Measurements from ENCODE around the gene ANKRD34A.

The ANKRD34A gene

DNA sequence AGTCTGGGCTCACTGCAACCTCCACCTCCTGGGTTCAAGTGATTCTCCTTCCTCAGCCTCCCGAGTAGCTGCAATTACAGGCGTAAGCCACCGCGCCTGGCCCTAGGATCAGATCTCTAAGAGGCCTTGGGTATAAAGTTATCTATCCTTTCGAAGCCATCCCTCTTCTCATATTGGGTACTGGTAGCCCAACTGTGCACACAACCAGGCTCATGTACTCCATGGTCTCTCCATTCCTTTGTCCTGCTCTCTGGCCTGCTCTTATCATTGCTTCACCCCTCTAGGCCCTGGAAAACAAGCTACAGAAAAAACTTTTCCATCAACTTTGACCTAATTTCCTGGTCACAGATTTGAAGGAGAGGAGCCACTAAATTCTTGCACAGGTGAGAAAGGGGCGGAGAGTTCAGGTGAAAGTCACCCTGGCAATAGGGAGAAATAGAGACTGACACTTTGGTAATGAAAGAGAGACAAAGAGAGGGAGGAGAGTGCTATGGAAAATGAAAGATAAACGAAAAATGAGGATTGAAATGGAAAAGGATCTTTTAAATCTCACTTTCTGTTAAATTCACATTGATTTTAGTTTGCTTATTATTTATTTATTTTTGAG is 26.0 kb upstream of the ANKRD34A start:
- DNase-seq (ENCODE audit: low read depth in 2 of 2) = no peak

DNA sequence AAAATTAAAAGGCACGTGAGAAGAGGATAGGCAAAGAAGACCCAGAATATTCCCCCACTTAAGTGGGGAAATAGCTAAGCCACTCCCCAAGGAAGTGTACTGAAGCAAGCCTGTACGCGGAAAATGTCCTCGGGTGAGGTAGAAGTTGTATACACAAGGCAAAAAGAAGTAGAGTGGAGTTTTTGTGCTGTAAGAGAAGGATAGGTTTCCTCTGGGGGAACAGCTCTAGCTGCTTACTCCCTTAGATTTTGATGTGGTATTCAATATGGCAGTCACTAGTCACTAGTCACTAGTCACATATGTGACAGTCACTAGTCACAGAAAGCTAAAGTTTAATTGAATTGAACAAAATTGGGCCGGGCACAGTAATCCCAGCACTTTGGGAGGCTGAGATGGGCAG is 24.4 kb upstream of the ANKRD34A start:
- no peak for DNase-seq (ENCODE audit: low read depth in 2 of 2)

- DNase-seq (ENCODE audit: low read depth in 2 of 2) = no peak
Observed at GRCh38 chr1:145987926-145988325, 23.6 kb upstream of the ANKRD34A start.

DNA sequence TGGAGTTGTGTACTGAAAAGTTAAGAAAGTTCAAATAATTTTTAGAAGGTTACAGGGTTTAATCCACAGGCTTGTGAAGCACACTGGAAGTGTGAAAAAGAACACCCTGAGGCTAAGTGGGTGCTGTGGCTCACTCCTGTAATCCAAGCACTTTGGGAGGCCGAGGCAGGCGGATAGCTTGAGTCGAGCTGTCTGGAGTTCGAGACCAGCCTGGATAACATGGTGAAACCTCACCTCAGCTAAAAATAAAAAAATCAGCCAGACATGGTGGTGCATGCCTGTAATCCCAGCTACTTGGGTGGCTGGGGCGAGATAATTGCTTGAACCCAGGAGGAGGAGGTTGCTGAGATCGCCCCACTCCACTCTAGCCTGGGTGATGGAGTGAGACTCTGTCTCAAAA is 22.2 kb upstream of the ANKRD34A start:
- DNase-seq (ENCODE audit: low read depth in 2 of 2) = no peak

- no peak for DNase-seq (ENCODE audit: low read depth in 2 of 2)
Observed at GRCh38 chr1:145985502-145986439, 21.4 kb upstream of the ANKRD34A start.

GRCh38 chr1:145985129-145985501 is 20.7 kb upstream of the ANKRD34A start:
- DNase-seq (ENCODE audit: low read depth in 2 of 2) = no peak

GRCh38 chr1:145983960-145984830 is 19.8 kb upstream of the ANKRD34A start:
- no peak for DNase-seq (ENCODE audit: low read depth in 2 of 2)

DNA sequence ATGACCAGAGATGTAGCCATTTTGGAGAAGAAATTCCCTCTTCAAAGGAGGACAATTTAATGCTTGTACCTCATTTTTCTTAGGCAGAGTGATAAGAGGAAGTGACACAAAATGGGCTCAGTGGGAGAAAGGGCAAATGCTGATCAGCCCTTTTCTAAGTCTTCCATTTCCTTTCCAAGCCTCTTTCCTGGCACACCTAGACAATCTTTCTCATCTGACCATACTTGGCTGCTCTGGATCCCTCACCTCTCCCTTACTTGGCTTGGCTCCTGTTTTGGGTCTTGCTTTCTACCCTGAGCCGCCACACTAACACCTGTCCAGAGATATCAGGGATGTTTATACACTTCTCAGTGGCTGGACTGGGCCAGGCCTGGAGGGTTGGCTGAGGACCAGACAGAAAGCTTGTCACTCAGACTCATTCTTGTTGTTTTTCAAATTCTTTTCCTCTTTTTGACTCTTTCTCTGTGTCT is 18.9 kb upstream of the ANKRD34A start:
- DNase-seq (ENCODE audit: low read depth in 2 of 2) = no peak

DNA sequence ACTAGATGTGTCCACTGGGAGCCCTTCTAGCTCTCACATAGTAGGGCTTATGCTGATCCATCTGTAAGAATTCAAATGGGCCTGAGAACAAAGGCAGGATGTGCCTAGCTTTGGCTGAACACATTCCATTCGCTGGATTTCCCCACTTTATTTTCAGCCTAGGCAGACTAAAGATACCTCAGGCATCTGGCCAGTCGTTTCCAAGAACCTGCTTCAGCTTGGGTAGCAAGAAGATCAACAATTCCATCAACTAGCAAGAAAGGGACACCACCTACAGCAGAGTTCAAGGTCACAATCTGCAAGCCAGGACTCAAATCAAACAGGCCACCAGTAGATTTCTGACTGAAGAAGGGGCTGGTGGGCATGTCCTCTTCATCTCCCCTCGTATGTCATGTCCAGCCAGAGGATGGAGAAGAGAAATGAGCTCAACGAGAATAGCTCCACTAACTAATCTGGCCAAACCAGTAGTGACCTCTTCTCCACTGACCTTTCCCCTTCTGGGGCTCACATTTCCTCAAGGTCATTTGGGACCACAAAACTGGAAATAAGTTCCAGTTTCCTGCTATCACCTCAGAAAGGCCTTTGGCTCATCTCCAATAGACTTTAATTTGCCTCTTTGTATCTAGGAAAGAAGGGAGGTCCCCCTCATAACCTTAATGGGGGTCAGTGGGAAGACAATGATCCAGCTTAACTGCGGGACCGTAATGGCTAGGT is 17.8 kb upstream of the ANKRD34A start:
- DNase-seq (ENCODE audit: low read depth in 2 of 2) = no peak

DNA sequence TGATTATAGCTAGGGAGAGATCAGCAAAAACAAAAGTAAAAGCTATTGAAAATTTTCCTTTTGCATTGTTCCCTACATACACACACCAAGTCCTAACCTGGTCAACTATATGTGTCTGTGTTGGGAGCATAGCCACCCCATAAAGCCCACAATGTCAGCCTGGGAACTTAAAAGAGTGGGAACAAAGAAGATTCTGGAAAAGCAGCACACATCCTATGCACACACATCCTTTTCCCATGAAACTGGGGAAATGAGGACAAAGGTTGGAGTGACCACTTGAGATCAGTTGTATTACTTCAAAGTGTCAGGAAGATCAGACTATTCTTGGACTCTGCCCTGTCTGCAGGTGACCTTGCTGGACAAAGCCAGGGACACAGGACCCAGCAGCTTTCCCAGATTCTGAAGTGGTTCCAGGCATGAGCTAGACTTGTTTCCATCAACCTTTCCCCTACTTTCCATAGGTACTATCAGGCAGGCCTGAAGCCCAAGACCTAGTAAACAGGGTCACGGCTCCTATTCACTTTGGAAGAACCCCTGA is 16.2 kb upstream of the ANKRD34A start:
- DNase-seq (ENCODE audit: low read depth in 2 of 2) = no peak

DNA sequence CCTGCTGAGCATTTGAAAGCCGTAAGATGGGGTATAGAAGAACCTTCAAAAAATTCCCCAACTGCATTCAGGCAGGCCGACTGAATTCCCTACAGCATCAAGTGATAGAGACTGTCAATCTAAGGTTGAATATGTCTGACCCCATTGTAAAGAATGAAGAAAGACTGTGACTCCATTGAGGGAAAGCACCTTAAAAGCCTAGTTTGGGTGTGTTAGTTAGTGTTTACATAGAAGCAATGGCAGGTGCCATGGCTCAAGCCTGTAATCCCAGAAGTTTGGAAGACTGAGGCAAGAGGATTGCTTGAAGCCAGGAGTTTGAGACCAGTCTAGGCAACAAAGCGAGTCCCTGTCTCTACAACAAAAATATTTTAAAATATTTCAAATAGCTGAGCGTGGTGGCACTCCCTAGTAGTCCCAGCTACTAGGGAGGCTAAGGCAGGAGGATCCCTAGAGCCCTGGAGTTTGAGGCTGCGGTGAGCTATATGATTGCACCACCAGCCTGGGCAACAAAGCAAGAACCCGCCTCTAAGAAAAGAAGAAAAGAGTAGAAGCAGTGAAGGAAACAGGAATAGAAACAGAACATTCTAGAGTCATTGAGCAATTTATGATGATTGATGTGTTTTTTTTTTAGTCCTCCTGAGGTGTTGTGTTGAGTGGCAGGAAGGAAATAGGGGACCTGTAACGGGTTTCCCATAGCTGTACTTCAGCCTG is 15.5 kb upstream of the ANKRD34A start:
- no peak for DNase-seq (ENCODE audit: low read depth in 2 of 2)

DNA sequence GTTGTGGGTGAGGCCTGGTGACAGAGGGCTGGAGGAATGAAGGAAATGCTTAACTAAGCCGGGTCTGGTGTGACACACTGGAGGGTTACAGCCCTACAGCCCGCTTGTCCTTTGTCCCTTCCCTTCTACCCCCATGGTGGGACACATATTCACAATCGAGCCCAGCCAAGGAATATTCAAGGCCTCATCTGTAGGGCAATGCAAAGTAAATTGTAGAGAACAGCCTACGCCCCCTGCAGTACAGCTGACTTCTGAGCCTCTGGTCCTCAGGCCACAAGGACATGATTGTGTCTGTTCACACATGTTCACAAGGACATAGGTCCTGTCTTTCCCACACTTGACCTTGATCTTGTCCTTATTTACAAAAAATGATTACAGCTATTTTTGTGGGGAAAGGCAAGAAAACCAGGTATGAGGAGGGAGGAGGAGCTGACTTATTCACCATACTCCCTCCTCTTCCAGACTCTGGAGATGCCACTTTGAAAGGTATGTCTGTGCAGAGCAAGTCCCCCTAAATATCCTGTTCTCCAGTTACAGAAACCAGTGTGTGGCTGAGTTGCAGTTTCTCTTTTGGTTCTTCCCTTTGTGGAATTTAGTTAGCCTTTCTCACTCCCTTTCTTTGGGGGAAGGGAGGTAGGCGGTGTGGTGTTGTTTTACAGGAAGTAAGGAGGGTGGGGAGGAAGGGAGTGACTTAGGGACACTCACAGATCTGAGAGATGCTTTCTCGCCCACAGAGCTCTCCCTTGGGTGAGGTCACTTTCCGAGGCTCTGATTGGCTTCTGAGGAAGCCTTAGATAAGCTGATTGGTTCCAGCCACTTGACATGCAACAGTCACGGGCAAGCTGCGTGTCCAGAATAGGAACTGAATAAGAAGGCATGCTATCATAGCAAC is 14.7 kb upstream of the ANKRD34A start:
- peak; percentile 58 to 70 for DNase-seq (ENCODE audit: low read depth in 2 of 2)

- no peak for DNase-seq (ENCODE audit: low read depth in 2 of 2)
Observed at GRCh38 chr1:145978471-145978853, 14.1 kb upstream of the ANKRD34A start.

DNA sequence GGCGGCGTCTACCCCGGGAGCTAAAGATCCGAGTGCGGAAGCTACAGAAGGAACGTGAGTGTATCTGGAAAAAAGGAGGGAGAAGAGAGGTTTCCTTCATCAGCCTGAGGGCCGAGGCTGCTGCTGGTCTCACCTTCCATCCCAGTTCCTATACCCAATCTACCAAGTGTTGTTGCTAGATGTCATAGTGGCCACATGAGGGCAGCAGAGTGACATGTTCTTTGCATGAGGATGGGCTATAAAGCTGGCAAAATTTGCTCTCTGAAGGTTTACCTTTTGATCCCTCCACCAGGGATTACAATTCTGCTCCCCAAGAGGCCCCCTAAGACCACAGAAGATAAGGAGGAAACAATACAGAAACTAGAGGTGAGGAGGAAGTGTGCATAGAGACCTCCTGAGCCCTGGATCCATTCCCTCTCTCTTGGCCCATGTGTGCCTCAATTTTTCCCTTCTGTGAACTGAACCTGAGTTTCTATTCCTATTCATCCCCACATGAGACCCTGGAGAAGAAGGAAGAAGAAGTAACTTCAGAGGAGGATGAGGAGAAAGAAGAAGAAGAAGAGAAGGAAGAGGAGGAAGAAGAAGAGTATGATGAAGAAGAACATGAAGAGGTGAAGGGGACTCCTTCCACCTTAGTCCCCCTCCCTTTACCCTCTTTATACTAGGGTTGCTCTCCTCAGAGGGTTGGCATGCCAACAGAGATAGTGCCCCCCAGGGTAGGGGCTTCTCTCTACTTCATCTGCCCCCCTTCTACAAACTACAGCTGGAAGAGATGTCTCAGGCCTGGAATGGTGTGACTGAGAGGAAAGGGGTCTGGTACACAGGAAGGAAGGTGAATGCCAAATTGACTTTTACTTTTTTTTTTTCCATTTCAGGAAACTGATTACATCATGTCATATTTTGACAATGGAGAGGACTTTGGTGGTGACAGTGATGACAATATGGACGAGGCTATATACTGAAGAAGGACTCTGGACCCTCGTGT is 13.4 kb upstream of the ANKRD34A start:
- DNase-seq (ENCODE audit: low read depth in 2 of 2) = peak in 1 of 2 donors; percentile 48

DNA sequence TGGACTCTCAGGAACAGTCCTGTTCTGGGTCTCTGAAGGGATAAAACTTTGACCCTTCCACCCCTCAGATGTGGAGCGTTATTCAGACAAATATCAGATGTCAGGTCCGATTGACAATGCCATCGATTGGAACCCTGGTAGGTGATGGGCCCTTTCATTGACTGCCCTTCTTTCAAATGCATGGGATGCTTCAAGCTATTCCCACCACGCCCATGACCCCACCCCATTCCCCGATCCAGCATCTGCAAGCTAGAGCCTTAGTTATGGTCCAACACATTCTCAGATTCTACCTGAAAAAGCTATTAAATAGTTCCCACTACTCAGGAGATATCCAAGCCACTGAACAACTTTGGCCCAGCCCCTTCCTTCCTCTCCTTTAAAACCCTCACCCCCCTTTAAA is 12.6 kb upstream of the ANKRD34A start:
- DNase-seq (ENCODE audit: low read depth in 2 of 2) = no peak

GRCh38 chr1:145975216-145975615 is 10.8 kb upstream of the ANKRD34A start:
- DNase-seq (ENCODE audit: low read depth in 2 of 2) = no peak

- no peak for DNase-seq (ENCODE audit: low read depth in 2 of 2)
Observed at GRCh38 chr1:145974721-145975120, 10.3 kb upstream of the ANKRD34A start.

DNA sequence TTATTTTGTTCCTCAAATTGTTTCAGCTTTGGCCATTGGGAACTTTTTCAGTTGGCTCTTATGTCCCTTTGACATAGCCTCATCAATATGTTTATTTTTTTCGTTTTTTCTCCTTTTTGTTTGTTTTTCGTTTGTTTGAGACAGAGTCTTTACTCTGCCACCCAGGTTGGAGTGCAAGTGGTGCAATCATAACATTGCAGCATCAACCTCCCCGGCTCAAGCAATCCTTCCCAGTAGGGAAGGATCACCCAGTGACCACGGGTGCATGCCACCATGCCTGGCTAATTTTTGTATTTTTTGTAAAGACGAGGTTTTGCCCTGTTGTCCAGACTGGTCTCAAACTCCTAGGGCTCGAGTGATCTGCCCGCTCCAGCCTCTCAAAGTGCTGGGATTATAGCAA is 8.2 kb upstream of the ANKRD34A start:
- DNase-seq (ENCODE audit: low read depth in 2 of 2) = no peak
